NOMO-1 treated with dmso at 0.1 percent for 144 hours (cell line): ENCODE results near the gene RNF113A.
"Not testable (repeated sequence)": the region's sequence is repeated elsewhere in the genome, so short reads cannot be mapped to it uniquely, and the experiment has no call there.

Source experiments
- DNase-seq: peaks from one replicate; lab custom pipeline; 2025; ENCODE audit not compliant: unreplicated experiment; lab: John Stamatoyannopoulos, UW

RNF113A gene

DNA sequence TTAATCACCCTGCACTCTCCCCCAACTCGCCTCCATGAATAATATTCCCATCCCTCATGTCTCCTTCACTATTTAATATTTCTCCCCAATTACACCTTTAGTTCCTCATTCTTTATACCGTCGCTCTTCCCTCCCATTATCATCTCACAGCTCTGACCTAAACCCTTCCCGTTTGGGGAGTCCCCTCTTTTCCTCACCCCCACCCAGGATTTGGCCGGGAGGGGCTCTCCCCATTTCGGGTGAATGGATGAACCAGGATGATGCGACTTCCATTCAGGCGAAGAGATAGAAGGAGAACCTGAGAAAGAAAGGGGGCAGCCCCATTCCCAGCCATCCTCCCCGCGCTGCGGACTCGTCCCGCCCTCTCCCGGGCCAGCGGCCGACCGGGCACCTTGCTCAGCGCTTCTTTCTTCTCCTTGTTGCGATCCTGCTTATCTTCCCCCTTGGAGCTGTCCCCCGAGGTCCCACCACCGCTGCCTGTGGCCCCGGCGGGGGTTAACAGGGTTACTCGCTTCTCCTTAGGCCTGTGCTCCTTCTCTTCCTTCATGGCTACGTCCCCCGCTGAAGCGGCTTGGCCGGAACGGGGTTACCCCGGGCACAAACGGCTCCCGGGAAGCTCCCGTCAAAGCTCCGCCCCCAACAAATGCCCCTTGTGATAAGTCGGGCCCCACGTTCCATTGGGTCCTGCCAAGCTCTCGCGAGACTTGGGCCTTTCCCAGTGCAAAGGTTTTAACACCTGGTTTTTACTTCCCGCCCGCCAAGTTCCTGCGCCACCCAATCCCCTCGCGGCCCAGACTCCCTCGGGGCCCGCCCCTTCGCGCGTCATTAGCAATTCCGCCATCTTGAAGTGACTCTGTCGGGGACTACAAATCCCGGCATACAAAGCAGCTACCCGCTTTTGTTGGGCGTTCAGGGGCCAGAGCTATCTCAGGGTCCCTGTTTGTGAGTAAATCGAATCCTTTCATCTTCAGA lies 18.9 kb downstream of the RNF113A start, which contains the start of gene UPF3B:
UPF3B (minus strand) TSS at position 582 of the 972 bp plus-strand sequence; CDS start at position 547, 35 bp downstream.
- DNase-seq: peak; percentile 94

GRCh38 chrX:119833905-119834304 lies 37.6 kb downstream of the RNF113A start:
- DNase-seq: no peak

DNA sequence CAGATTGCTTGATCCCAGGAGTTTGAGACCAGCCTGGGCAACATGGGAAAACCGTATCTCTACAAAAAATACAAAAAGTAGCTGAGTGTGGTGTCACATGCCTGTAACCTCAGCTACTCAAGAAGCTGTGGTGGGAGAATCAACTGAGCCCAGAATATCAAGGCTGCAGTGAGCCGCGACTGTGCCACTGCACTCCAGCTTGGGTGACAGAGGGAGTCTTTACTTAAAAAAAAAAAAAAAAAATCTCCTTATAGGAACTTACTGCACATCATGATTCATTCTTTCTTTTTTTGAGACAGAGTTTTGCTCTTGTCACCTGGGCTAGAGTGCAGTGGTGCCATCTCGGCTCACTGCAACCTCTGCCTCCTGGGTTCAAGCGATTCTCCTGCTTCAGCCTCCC lies 43.1 kb downstream of the RNF113A start:
- no peak for DNase-seq

DNA sequence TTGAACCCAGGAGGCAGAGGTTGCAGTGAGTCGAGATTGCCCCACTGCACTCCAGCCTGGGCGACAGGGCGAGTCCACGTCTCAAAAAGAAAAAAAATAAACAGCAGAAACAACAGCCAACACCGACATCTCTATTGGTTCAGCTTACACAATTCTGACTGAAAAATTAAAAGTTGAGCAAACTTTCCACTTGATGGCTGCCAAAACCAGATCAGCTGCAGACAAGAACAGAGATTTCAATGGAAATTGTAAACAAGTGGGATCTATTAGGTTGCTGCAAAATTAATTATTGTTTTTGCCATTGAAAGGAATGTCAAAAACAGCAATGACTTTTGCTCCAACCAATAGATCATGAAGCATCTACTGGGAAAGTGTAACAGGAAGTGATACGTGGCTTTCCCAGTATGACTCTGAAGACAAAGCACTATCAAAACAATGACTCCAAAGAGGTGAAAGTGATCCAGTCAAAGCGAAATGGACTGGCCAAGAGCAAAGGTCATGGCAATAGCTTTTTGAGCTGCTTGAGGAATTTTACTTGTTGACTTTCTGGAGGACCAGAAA lies 45.1 kb downstream of the RNF113A start:
- DNase-seq: no peak

GRCh38 chrX:119824221-119824620 lies 47.3 kb downstream of the RNF113A start:
- not testable (repeated sequence) for DNase-seq

DNA sequence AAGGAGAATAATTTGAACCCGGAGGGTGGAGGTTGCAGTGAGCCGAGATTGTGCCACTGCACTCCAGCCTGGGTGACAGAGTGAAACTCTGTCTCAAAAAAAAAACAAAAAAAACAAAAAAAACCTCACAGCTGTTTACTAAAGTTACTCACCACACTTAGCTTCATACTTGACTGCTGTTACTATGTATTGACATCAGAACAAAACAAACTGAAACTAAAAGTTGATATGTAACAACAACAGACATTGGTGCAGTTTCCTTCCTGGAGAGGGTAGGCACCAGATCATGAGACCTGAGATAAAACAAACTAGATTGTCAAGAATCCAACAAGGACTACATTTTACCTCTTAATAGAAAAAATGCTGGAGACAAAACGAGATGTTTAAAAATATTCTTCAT lies 49.8 kb downstream of the RNF113A start:
- DNase-seq: not testable (repeated sequence)
